Measurements from ENCODE around the gene THNSL1.

Gene THNSL1

DNA sequence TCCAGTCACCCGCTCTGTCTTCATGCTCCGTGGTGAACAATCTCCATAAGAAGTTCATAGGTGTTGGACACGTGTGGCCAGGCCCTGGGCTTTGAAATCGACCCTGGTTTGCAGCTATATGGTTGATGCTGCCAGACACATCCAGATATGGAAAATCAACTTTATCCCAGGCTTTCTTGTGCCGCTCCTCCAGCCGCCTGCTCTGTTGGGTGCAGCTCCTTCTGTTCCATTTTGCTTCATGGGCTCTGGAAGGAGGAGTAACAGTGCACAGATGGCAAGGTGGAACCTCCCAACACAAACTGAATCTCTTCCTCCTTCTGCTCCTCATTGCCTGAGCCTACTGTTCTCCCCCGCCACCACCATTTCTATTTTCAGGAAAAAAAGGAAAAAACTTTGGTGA, 44.7 kb downstream of the THNSL1 start:
- DNase-seq = no peak

DNA sequence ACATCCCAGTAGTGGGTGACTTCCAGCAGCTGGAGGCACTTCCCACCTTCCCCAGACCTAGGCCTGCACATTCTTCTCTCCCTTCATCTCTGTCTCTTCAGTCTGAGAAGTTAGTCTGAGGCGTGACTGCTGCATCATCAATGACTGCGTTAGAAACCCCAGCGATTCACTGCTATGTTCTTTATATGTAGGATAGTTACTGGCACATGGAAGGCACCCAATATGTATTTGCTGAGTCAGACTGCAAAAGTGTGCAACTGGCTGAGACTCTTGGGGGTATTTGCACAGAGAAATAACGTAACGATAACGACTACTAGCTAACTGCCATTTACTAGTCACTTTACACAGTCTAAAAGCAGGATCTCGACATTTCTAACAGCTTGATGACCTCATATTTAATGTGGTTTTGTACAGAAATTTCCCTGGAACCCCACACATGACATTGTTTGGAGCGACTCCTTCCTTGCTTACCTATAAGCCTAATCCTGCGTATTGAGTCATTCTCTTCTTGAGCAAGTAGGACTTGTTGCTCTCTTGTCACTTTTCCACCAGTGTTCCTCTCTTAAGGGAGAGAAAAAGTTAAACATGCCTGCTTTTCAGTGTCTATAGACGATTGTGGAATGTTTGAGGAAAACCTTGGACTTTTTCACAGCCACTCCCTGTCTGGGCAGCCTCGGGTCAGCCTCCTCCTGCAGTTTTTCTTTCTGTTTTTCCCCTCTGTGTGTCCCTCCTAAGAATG, 45.5 kb downstream of the THNSL1 start:
- no peak for DNase-seq

DNA sequence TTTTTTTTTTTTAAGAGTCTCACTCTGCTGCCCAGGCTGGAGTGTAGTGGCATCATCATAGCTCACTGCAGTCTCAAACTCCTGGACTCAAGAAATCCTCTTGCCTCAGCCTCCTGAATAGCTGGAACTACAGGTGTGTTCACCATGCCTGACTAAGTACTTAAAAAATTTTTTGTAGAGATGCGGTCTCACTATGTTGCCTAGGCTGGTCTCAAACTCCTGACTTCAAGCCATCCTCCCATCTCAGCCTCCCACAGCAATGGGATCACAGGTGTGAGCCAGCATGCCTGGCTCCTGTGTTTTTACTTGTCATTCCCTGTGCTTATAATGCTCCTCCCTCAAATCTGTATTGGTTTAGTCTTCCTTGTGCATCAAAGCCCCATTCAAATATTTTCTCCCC, 46.7 kb downstream of the THNSL1 start:
- no peak for DNase-seq

DNA sequence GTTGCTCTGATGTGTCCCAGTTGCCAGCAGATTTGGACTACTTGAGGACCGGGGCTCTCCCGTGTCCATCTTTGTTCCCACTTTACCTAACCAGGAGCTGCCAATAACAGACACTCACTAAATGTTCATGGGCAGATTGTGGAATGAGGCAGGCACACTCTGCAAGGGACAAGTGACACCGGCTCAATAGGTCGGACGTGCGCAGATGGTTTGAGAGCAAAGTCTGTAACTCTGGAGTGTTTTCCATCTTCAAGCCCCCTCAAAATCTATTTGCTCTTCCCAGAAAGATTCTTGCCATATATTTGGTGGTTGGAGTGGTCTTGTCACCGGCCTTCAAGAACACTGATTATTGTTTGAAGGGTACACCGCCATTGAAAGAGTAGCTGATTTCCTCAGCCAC, 47.2 kb downstream of the THNSL1 start:
- no peak for DNase-seq

DNA sequence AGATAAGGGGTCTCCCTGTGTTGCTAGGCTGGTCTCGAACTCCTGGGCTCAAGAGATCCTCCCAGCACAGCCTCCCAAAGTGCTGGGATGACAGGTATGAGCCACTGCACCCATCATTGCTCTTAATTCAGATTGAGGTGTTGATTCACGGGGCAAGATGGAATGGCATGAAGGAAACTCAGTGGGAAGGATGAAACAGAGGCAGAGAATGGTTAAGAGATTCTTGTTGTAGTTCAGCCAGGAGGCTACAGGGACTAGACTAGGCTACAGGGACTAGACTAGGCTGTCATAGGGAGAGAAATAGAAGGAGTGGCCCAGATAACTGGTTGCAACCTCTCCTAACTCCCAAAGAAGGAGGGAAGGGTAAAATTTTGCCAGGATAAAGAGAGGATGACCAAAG, 48.0 kb downstream of the THNSL1 start:
- DNase-seq = no peak

DNA sequence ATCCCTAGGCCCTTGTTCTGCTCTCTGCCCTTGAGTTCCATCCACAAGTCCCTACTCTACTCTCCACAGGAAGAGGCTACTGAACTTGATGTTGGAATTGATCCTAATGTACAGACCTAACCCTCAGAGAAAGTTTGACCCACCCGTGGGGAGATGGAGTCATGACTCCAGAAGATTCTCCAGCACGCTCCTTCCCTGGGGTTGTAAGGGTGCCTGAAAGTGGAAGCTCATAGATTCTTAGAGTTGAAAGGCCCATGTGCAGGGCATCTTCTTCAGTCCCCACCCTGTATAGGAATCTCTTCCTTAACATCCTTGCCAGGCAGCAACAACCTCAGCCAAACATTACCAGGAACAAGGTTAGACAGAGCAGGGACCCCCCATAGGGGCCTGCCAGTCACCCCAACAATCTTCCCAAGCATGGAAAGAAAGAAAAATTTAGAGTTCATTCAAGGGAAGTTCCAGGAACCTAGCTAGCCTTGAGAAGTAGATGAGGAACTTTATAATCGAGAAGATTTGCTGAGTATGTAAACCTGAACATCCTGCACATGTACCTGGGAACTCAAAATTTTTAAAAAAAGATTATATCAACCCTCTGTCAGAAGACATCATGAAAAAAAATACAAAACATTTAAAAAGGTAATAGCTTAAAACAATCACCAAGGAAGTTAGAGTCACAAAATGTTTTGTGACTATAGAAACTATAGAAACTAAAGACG, 49.5 kb downstream of the THNSL1 start:
- no peak for DNase-seq

DNA sequence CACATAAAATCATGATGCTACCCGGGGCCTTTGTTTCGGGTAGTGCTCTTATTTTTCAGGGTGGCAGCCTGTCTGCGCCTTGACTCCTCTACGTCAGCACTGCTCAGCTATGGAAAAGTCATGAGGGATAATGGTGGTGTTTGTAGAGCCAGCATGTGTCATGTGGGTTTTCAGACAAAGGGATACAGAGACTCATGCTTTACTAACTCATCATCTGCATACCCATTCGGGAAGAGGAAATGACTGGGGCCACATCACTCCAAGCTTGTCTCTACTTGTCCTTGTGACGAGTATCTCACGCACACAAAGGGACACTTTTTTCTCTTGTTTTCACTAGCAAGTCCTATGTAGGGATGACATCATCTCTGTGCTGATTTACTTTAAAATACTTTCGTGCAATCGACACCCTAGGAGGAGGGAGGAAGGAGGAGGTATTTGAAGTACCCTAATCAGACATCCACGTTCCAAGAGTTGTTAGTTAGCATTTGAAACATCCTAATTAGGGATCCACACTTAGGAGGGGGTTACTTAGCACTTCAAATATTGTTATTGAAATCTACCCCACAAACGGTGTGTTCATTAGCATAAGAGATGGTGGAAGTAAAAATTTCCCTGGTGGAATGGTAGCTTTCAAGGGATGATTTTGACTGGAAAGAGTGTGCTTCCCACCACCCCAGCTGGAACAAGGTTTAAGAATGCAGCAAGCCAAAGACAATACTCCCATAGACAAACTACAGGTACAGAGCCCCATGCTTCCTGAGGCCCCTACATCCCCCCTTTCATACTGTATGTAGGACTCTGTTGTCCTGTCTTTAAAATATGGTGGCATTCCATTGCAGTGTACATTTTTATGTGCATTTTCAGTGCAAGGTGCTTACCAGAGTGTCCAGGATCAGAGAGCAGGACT, 52.0 kb downstream of the THNSL1 start:
- no peak for DNase-seq

DNA sequence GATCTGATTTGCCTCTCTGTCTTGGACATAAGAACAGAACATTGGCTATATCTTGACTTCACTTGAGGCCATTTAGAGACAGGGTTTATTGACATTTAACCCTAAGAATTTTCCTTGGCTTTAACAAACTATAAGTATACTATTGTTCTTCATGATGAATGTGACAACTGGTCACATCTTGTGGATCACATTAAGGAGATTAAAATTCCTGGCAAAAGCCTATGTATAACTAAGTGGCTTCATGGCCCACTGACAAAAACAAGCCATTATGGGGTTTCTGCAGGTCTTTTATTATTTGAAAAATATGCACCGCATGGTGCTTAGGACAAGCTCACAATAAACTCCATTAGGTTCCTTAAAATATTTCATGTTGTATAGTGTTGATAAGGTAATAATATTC, 54.8 kb downstream of the THNSL1 start:
- DNase-seq = no peak

DNA sequence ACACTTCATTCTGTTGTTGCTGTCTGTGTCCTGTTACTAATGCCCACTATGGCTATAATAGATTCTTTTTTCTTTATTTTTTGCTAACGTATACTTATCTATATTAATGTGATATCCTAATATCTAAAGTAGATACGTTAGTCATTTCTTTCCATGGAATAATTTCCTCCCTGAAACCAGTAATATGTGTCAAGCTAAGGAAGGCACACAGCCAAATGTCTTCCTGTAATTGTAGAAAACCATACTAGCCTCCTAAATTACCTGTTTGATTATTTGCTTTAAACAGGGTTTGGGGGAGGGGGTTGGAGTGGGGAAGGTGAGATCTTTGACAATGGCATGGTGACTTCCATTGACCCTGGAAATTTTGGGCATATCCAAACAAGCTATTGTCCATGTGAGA, 56.4 kb downstream of the THNSL1 start:
- DNase-seq = no peak

DNA sequence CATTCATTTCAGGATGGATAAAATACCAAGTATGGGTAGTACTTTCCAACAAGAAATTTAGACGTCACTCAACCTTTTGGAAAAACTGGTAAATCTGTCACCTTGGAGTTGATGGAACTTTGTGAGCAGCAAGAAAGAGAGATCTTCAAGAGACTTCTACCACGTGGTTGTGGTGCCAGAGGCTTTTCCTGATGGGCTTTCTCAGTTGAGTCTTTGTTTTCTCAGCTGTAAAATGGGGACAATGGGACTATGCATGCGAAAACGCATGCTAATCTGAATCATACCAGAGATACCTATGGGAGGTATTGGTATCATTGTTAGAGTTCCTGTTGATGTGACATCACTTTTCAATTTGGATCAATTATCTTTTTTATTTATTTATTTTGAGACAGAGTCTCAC, 59.4 kb downstream of the THNSL1 start:
- no peak for DNase-seq
